GM23338 (cell line): ENCODE measurements around the gene OBSCN. TPM values are rescaled to one million over a fixed set of nuclear protein-coding genes. Genes with fewer than 3 reads are reported as not detected.

Experiments
- ATAC-seq: fragments of 200-7000 bp; cut with Tn5 transposase; 3 replicates; pipeline ENCODE4 v1.9.1; 2020
- DNase-seq: peaks from one replicate; pipeline ENCODE4 v3.0.0-alpha.2; 2015; ENCODE audit warnings: low spot score
- H2AFZ ChIP-seq: fragments of 200-600 bp; sonication (generic); 2 replicates; pipeline ENCODE4 v1.8.0; 2016; ENCODE audit warnings: antibody characterized with exemption, mild to moderate bottlenecking, moderate library complexity
- H3F3A ChIP-seq: fragments of 200-600 bp; sonication (generic); replicated peaks from 2 replicates; pipeline ENCODE4 v1.8.0; 2017; ENCODE audit warnings: antibody characterized with exemption, mixed run types, low read depth
- H3K27ac ChIP-seq: fragments of 200-600 bp; sonication (generic); 2 replicates; pipeline ENCODE4 v1.6.1; 2016; ENCODE audit warnings: low read depth
- H3K27me3 ChIP-seq: fragments of 200-600 bp; sonication (generic); 2 replicates; pipeline ENCODE4 v1.8.0; 2016; ENCODE audit warnings: mild to moderate bottlenecking, mixed run types, moderate library complexity; ENCODE audit not compliant: insufficient read depth
- H3K36me3 ChIP-seq: fragments of 200-600 bp; sonication (generic); 2 replicates; pipeline ENCODE4 v1.8.0; 2016; ENCODE audit warnings: mild to moderate bottlenecking; ENCODE audit not compliant: insufficient read depth
- H3K4me1 ChIP-seq: fragments of 200-600 bp; sonication (generic); 2 replicates; pipeline ENCODE4 v1.8.0; 2016; ENCODE audit warnings: mild to moderate bottlenecking, moderate library complexity; ENCODE audit not compliant: insufficient read depth
- H3K4me2 ChIP-seq: fragments of 200-600 bp; sonication (generic); 2 replicates; pipeline ENCODE4 v1.7.1; 2017; ENCODE audit warnings: mixed run types
- H3K4me3 ChIP-seq: fragments of 200-600 bp; sonication (generic); 2 replicates; pipeline ENCODE4 v1.6.1; 2016; ENCODE audit warnings: mixed run types
- H3K79me2 ChIP-seq: fragments of 200-600 bp; sonication (generic); replicated peaks from 2 replicates; pipeline ENCODE4 v1.8.0; 2017; ENCODE audit warnings: mild to moderate bottlenecking; ENCODE audit not compliant: insufficient read depth
- H3K9me2 ChIP-seq: fragments of 200-600 bp; sonication (generic); 2 replicates; pipeline ENCODE4 v1.8.0; 2017; ENCODE audit not compliant: insufficient read depth
- H4K20me1 ChIP-seq: fragments of 200-600 bp; sonication (generic); replicated peaks from 2 replicates; pipeline ENCODE4 v1.8.0; 2017; ENCODE audit warnings: mild to moderate bottlenecking; ENCODE audit not compliant: insufficient read depth
- H3K27ac Mint-ChIP-seq: 2 replicates; pipeline ENCODE4 v1.8.0; 2020; ENCODE audit warnings: inconsistent platforms, mild to moderate bottlenecking, moderate library complexity, mixed read lengths
- H3K27me3 Mint-ChIP-seq: 3 replicates; pipeline ENCODE4 v1.8.0; 2022; ENCODE audit warnings: low read depth, mild to moderate bottlenecking, moderate library complexity, mixed read lengths, inconsistent platforms; ENCODE audit not compliant: insufficient read depth, poor library complexity
- H3K36me3 Mint-ChIP-seq: 3 replicates; pipeline ENCODE4 v1.8.0; 2021; ENCODE audit warnings: low read depth, mild to moderate bottlenecking, inconsistent platforms, moderate library complexity, mixed read lengths
- H3K4me1 Mint-ChIP-seq: 3 replicates; pipeline ENCODE4 v1.8.0; 2020; ENCODE audit warnings: mild to moderate bottlenecking, inconsistent platforms, mixed read lengths
- H3K4me3 Mint-ChIP-seq: 3 replicates; pipeline ENCODE4 v1.8.0; 2021; ENCODE audit warnings: moderate library complexity, mild to moderate bottlenecking, inconsistent platforms, mixed read lengths
- H3K9me3 Mint-ChIP-seq: 3 replicates; pipeline ENCODE4 v1.8.0; 2020; ENCODE audit warnings: moderate library complexity, mild to moderate bottlenecking, inconsistent platforms, mixed read lengths
- CREB1 ChIP-seq: fragments of 250-450 bp; sonication (Bioruptor Pico); IDR thresholded peaks from 2 replicates; pipeline ENCODE4 v1.5.0; 2020; ENCODE audit warnings: low read depth, mild to moderate bottlenecking, moderate library complexity
- EZH2 ChIP-seq: fragments of 200-600 bp; sonication (generic); IDR thresholded peaks from one replicate; pipeline ENCODE4 v1.8.0; 2017; ENCODE audit warnings: antibody characterized with exemption, mild to moderate bottlenecking, low read depth; ENCODE audit not compliant: unreplicated experiment
- EZH2phosphoT487 ChIP-seq: fragments of 200-600 bp; sonication (generic); IDR thresholded peaks from one replicate; pipeline ENCODE4 v1.8.1; 2018; ENCODE audit warnings: antibody characterized with exemption; ENCODE audit not compliant: unreplicated experiment
- JUNB ChIP-seq: IDR thresholded peaks from one replicate; pipeline ENCODE4 v1.6.1; 2016; ENCODE audit warnings: antibody characterized with exemption; ENCODE audit not compliant: unreplicated experiment
- NANOG ChIP-seq: IDR thresholded peaks from 2 replicates; pipeline ENCODE4 v1.6.1; 2016; ENCODE audit warnings: antibody characterized with exemption, borderline replicate concordance
- ZNF114 ChIP-seq: fragments of 250-450 bp; sonication (Bioruptor Pico); IDR thresholded peaks from 2 replicates; pipeline ENCODE4 v1.5.0; 2020; ENCODE audit warnings: mild to moderate bottlenecking, moderate library complexity
- ZNF331 ChIP-seq: fragments of 250-450 bp; sonication (Bioruptor Pico); IDR thresholded peaks from 2 replicates; pipeline ENCODE4 v1.5.0; 2020; ENCODE audit warnings: low read depth, mild to moderate bottlenecking, moderate library complexity
- polyA plus RNA-seq: library from polyadenylated mRNA; unstranded; fragments of >200 nt; fragmentation: Nextera tagmentation; extraction: Ambion mirVana; gene quantifications from 2 replicates; pipeline ENCODE4 v1.2.1, GENCODE V29; 2016
- total RNA-seq: library from RNA; depleted of rRNA; stranded (reverse); fragments of >200 nt; shearing (Covaris generic); gene quantifications from 2 replicates; pipeline ENCODE4 v1.2.3, GENCODE V29; 2014
- TF ChIP-seq, protein P1 (sequence below), 2 experiments: fragments of 200-600 bp in 1 of 2; sonication (generic) in 1 of 2; conservative IDR thresholded peaks; 2 replicates each; pipeline versions ENCODE4 v1.5.1 to v1.6.1; 2016 to 2017; ENCODE audit warnings: antibody characterized with exemption in 2 of 2, low read depth in 2 of 2, mild to moderate bottlenecking in 2 of 2, moderate library complexity in 1 of 2
- TF ChIP-seq, protein P2 (sequence below): fragments of 250-450 bp; sonication (Bioruptor Pico); IDR thresholded peaks from 2 replicates; pipeline ENCODE4 v1.5.0; 2020; ENCODE audit warnings: mild to moderate bottlenecking, moderate library complexity

The OBSCN gene
- total and polyA plus RNA-seq, 2 experiments from 2014 or later = 8.4 to 38.5 TPM

DNA sequence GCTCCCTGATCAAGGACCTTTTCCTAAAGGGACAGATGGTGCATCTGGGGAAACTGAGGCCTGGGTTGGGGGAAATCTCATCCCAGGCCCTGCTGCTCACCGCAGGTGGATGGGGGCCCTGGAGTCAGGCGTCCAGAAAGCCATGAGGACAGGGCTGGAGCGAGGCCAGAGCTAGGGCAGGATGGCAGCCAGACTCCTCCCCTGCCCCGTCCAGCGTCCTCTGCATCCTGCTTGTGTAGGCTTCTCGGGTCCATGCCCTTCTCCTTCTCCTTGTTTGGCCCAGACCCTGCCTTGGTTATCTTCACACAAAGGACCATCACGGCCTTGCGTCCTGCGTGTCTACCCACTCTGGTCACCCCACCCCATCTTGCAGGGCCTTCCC, 155.8 kb downstream of the OBSCN start (continued):
- TF ChIP-seq, protein P1, sequence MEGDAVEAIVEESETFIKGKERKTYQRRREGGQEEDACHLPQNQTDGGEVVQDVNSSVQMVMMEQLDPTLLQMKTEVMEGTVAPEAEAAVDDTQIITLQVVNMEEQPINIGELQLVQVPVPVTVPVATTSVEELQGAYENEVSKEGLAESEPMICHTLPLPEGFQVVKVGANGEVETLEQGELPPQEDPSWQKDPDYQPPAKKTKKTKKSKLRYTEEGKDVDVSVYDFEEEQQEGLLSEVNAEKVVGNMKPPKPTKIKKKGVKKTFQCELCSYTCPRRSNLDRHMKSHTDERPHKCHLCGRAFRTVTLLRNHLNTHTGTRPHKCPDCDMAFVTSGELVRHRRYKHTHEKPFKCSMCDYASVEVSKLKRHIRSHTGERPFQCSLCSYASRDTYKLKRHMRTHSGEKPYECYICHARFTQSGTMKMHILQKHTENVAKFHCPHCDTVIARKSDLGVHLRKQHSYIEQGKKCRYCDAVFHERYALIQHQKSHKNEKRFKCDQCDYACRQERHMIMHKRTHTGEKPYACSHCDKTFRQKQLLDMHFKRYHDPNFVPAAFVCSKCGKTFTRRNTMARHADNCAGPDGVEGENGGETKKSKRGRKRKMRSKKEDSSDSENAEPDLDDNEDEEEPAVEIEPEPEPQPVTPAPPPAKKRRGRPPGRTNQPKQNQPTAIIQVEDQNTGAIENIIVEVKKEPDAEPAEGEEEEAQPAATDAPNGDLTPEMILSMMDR (conservative IDR thresholded peaks at IDR 0.05; ENCODE audit: low read depth in 2 of 2) = no peak

DNA sequence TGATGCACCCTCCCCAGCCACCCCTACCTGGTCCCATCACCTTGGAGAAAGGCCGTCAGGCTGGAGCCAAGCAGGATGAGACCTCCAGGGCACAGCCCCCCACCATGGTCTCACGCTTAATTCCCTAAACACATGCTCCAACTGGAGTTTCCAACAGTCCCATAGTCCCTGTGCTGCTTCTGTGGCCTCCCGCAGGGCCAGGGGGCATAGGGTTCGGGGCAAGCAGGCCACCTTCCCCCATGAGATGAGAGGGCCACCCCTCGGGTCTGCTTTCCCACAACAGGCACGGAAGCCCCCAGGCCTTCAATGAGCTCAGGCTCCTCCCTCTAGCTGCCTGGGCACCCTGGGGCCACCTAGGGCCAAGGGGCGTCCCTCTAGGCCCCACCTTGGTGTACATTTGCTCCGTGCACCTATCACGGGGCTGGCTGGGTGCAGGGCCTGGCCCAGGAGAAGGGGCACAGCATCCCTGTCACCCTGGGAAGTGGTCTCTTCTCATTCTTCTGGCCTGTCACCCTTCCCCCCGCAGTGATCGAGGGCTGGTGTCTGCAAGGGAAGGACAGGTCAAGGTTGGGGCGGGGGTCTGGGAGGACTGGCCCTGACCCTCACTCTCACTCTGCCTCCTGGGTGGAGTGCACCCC, 156.3 kb downstream of the OBSCN start:
- Mint-ChIP-seq H3K27me3 (peaks cover 6% of the 10 kb centered on the region), H3K27ac (no peak overlapping the region), H3K4me3 (no peak overlapping the region; the same call in 2 of the 3 replicates), H3K4me1 (peaks cover 5% of the 10 kb centered on the region; the same call in 1 of the 3 replicates), H3K9me3 (no peaks in the 10 kb centered on the region), H3K36me3 (no peaks in the 10 kb centered on the region)
- H3F3A ChIP-seq = no peaks in the 10 kb centered on the region
- no peak overlapping the region for H3K4me3 ChIP-seq
- no peaks in the 10 kb centered on the region for H3K36me3 ChIP-seq
- H3K27ac ChIP-seq = no peak overlapping the region
- no peaks in the 10 kb centered on the region for H3K27me3 ChIP-seq
- H3K79me2 ChIP-seq = no peaks in the 10 kb centered on the region
- H2AFZ ChIP-seq = no peak overlapping the region
- H3K9me2 ChIP-seq = no peaks in the 10 kb centered on the region
- no peaks in the 10 kb centered on the region for H4K20me1 ChIP-seq
- no peak for ATAC-seq
- TF ChIP-seq ZNF331 (CRISPR knock-in tag) (no peak), JUNB (no peak), EZH2 (no peak)
- H3K4me1 ChIP-seq = no peaks in the 10 kb centered on the region
- H3K4me2 ChIP-seq = no peak overlapping the region
- no peak for DNase-seq

DNA sequence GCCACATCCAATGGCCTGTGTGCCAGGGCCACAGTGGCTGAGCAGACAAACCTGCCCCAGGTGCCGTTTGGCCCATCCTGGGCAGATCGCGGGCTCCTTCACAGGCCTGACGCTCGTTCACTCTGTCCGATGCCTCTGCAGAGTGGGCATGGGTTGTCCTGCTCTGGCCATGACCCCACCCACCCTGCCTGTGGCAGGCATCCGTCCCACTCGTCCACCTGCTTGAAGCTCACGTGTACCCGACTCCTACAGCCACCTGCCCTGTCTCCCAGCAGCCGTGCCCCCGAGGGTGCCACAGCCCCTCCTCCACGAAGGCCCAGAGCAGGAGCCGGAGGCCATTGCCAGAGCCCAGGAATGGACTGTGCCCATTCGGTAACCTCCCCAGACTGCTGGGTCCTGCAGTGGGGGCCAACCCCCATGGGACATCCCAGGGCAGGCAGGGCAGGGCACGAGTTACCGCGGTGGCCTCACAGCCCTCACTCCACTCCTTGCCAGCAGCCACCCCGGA, 156.9 kb downstream of the OBSCN start:
- Histone ChIP-seq H3K9me2 (no peaks in the 10 kb centered on the region), H3K27me3 (no peaks in the 10 kb centered on the region), H3F3A (no peaks in the 10 kb centered on the region), H3K36me3 (no peaks in the 10 kb centered on the region), H3K4me2 (no peak overlapping the region), H2AFZ (no peak overlapping the region), H3K79me2 (no peaks in the 10 kb centered on the region), H3K4me3 (no peak overlapping the region), H4K20me1 (no peaks in the 10 kb centered on the region), H3K4me1 (no peaks in the 10 kb centered on the region), H3K27ac (no peak overlapping the region)
- DNase-seq (no peak), ATAC-seq (no peak)
- Mint-ChIP-seq H3K27me3 (peaks cover 6% of the 10 kb centered on the region), H3K9me3 (no peaks in the 10 kb centered on the region), H3K4me3 (no peak overlapping the region), H3K4me1 (peaks cover 5% of the 10 kb centered on the region; the same call in 1 of the 3 replicates), H3K27ac (no peak overlapping the region), H3K36me3 (no peaks in the 10 kb centered on the region)
- no peak for TF ChIP-seq ZNF331 (CRISPR knock-in tag)
- TF ChIP-seq, protein P2, sequence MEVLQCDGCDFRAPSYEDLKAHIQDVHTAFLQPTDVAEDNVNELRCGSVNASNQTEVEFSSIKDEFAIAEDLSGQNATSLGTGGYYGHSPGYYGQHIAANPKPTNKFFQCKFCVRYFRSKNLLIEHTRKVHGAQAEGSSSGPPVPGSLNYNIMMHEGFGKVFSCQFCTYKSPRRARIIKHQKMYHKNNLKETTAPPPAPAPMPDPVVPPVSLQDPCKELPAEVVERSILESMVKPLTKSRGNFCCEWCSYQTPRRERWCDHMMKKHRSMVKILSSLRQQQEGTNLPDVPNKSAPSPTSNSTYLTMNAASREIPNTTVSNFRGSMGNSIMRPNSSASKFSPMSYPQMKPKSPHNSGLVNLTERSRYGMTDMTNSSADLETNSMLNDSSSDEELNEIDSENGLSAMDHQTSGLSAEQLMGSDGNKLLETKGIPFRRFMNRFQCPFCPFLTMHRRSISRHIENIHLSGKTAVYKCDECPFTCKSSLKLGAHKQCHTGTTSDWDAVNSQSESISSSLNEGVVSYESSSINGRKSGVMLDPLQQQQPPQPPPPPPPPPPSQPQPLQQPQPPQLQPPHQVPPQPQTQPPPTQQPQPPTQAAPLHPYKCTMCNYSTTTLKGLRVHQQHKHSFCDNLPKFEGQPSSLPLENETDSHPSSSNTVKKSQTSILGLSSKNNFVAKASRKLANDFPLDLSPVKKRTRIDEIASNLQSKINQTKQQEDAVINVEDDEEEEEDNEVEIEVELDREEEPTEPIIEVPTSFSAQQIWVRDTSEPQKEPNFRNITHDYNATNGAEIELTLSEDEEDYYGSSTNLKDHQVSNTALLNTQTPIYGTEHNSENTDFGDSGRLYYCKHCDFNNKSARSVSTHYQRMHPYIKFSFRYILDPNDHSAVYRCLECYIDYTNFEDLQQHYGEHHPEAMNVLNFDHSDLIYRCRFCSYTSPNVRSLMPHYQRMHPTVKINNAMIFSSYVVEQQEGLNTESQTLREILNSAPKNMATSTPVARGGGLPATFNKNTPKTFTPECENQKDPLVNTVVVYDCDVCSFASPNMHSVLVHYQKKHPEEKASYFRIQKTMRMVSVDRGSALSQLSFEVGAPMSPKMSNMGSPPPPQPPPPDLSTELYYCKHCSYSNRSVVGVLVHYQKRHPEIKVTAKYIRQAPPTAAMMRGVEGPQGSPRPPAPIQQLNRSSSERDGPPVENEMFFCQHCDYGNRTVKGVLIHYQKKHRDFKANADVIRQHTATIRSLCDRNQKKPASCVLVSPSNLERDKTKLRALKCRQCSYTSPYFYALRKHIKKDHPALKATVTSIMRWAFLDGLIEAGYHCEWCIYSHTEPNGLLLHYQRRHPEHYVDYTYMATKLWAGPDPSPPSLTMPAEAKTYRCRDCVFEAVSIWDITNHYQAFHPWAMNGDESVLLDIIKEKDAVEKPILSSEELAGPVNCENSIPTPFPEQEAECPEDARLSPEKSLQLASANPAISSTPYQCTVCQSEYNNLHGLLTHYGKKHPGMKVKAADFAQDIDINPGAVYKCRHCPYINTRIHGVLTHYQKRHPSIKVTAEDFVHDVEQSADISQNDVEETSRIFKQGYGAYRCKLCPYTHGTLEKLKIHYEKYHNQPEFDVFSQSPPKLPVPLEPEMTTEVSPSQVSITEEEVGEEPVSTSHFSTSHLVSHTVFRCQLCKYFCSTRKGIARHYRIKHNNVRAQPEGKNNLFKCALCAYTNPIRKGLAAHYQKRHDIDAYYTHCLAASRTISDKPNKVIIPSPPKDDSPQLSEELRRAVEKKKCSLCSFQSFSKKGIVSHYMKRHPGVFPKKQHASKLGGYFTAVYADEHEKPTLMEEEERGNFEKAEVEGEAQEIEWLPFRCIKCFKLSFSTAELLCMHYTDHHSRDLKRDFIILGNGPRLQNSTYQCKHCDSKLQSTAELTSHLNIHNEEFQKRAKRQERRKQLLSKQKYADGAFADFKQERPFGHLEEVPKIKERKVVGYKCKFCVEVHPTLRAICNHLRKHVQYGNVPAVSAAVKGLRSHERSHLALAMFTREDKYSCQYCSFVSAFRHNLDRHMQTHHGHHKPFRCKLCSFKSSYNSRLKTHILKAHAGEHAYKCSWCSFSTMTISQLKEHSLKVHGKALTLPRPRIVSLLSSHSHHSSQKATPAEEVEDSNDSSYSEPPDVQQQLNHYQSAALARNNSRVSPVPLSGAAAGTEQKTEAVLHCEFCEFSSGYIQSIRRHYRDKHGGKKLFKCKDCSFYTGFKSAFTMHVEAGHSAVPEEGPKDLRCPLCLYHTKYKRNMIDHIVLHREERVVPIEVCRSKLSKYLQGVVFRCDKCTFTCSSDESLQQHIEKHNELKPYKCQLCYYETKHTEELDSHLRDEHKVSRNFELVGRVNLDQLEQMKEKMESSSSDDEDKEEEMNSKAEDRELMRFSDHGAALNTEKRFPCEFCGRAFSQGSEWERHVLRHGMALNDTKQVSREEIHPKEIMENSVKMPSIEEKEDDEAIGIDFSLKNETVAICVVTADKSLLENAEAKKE (CRISPR knock-in tag) = no peak
- TF ChIP-seq CREB1 (CRISPR knock-in tag) = no peak
- TF ChIP-seq, protein P1 (conservative IDR thresholded peaks at IDR 0.05; ENCODE audit: low read depth in 2 of 2) = no peak
- no peak for TF ChIP-seq EZH2phosphoT487
- TF ChIP-seq NANOG = no peak
- TF ChIP-seq EZH2 = no peak
- TF ChIP-seq ZNF114 (CRISPR knock-in tag) = no peak
